ENCODE measurements around the gene FOXA1. TPM values are rescaled to one million over a fixed set of nuclear protein-coding genes. Genes with fewer than 3 reads are reported as not detected.

FOXA1 gene
- total RNA-seq, 1 experiment from 2014 or later = 212 TPM

DNA sequence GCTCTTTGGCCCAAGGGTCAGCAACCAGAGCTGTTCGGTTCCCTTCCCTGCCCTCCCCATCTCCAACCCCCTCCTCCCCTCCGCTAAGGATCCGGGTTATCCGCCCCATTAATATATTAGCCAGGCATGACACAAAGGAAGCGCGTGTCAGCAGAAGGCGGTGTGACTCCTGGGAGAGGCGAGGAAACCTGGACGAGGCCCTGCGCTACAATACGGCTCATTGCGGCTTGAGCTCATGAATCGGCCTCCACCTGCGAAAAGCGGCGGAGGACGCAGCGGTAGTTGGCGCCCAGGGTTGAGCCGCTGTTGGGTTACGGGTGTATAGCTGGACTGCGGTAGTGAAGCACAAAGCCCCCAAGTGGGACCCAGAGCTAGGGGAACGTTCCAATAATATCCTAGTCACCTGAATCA, 9.9 kb downstream of the FOXA1 start:
- peak overlapping the region; percentile 99 for H3K27ac ChIP-seq (ENCODE audit: low read length)
- intact Hi-C loops (cut with micrococcal nuclease) = loop anchor here (1.0 to 10.0 kb wide), 5 partner anchors 18 to 410 kb away; partner anchors contain the start of gene SLC25A21
- H3K4me2 ChIP-seq (ENCODE audit: low read length) = peak overlapping the region; percentile 89
- DNase-seq (peak; percentile 95), ATAC-seq (peak; percentile 35)
- H3K9ac ChIP-seq (ENCODE audit: low read length) = peak overlapping the region; percentile 99
- H3K9me3 ChIP-seq (ENCODE audit: low read length) = no peaks in the 10 kb centered on the region
- TF ChIP-seq EZH2phosphoT487 (IDR thresholded peaks at IDR 0.05; ENCODE audit: borderline replicate concordance, low read length) (no peak), EZH2 (IDR thresholded peaks at IDR 0.05; ENCODE audit: low read length, unreplicated experiment) (no peak), CTCF (conservative IDR thresholded peaks at IDR 0.05; ENCODE audit: low read depth, low read length) (no peak)
- H2AFZ ChIP-seq (ENCODE audit: low read length) = peak overlapping the region; percentile 76
- H3K36me3 ChIP-seq (ENCODE audit: low read depth, low read length) = peaks cover 16% of the 10 kb centered on the region
- H4K20me1 ChIP-seq (ENCODE audit: low read length) = no peaks in the 10 kb centered on the region
- CTCF ChIA-PET = interaction anchor here (0.6 to 1.2 kb wide), 2 partner anchors 38 to 387 kb away, joined by 3 to 7 read pairs; partner anchors contain the start of gene MIPOL1
- H3K4me3 ChIP-seq (ENCODE audit: low read length) = peak overlapping the region; percentile 96
- peaks cover 13% of the 10 kb centered on the region for H3F3A ChIP-seq (ENCODE audit: low read length, unreplicated experiment)
- H3K27me3 ChIP-seq (ENCODE audit: low read length) = no peaks in the 10 kb centered on the region
- TSS peak; percentile 49 for BruUV-seq (replicated peaks)
- no peaks in the 10 kb centered on the region for H3K9me2 ChIP-seq (replicated peaks; ENCODE audit: low read length)
- peaks cover 72% of the 10 kb centered on the region for H3K4me1 ChIP-seq (ENCODE audit: insufficient read depth, low read length)
- peaks cover 65% of the 10 kb centered on the region for H3K79me2 ChIP-seq (ENCODE audit: low read length)
- POLR2A ChIA-PET (ENCODE audit: unreplicated experiment) = interaction anchor here (0.6 to 1.0 kb wide), 11 partner anchors 8 to 355 kb away, joined by 3 to 42 read pairs (median 7); partner anchors contain the start of genes FOXA1 and TTC6

DNA sequence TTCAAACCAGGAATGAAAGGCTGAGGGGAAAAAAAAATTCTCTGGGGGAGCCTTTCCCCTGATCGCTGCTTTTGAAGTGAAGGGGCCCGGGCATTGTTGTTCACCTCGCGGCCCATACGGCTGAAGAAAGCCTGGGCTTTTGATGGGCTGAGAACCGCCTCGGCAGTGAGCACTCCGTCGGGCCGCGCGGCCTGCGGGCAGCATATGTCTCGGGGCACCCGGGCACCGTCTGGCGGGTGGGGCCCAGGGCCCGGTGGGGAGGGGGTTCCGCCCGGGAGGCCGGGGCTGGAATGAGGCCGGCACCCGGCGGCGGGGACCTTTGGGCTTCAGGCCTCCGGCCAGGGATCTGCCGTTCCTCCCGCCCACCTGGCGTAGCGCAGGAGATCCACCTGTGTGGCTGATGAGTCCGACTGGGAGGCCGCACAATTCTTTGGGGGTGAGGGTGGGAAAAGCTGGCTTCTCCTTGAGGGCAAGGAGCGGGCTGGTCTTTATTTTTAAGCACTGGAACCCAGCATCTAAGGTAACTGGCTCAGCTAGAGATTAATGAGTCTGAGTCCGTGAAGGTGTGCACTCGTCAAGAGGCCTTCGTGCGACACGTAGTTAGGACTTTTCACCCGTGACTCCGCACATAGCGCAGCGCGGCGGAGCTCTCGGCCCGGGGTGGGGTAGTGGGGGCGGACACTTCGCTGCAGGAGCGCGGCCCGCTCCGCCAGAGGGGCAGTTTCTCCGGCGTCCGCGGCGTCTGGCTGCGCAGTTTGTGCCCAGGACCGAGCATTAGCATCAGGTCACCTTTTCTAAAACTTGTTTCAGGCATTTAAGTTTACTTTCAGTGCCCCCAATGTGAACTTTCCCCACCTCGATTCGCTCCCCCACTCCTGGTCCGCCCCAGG, 10.6 kb downstream of the FOXA1 start:
- Histone ChIP-seq H3K79me2 (ENCODE audit: low read length) (peaks cover 59% of the 10 kb centered on the region), H3K4me2 (ENCODE audit: low read length) (peak overlapping the region; percentile 89), H3K9ac (ENCODE audit: low read length) (peak overlapping the region; percentile 99), H2AFZ (ENCODE audit: low read length) (peak overlapping the region; percentile 76), H3F3A (ENCODE audit: low read length, unreplicated experiment) (peaks cover 18% of the 10 kb centered on the region), H3K9me2 (replicated peaks; ENCODE audit: low read length) (no peaks in the 10 kb centered on the region), H3K27ac (ENCODE audit: low read length) (peak overlapping the region; percentile 99), H3K9me3 (ENCODE audit: low read length) (no peaks in the 10 kb centered on the region), H3K27me3 (ENCODE audit: low read length) (no peaks in the 10 kb centered on the region), H3K36me3 (ENCODE audit: low read depth, low read length) (peaks cover 9% of the 10 kb centered on the region), H3K4me3 (ENCODE audit: low read length) (peak overlapping the region; percentile 96), H4K20me1 (ENCODE audit: low read length) (no peaks in the 10 kb centered on the region), H3K4me1 (ENCODE audit: insufficient read depth, low read length) (peaks cover 77% of the 10 kb centered on the region)
- TF ChIP-seq EZH2 (IDR thresholded peaks at IDR 0.05; ENCODE audit: low read length, unreplicated experiment) (no peak), CTCF (conservative IDR thresholded peaks at IDR 0.05; ENCODE audit: low read depth, low read length) (no peak), EZH2phosphoT487 (IDR thresholded peaks at IDR 0.05; ENCODE audit: borderline replicate concordance, low read length) (no peak)
- ATAC-seq (peak; percentile 4), DNase-seq (peak; percentile 71)
- ChIA-PET CTCF (interaction anchor here (0.6 to 1.2 kb wide), 3 partner anchors 17 to 386 kb away, joined by 3 to 8 read pairs (median 7); partner anchors contain the start of gene MIPOL1), POLR2A (ENCODE audit: unreplicated experiment) (interaction anchor here (0.6 to 1.0 kb wide), 7 partner anchors 11 to 354 kb away, joined by 3 to 42 read pairs (median 4); partner anchors contain the start of genes FOXA1 and TTC6)
- no TSS peak for BruUV-seq (replicated peaks)
- intact Hi-C loops (cut with micrococcal nuclease) = loop anchor here (1.0 to 10.0 kb wide), 6 partner anchors 17 to 410 kb away; partner anchors contain the start of gene SLC25A21
